Activated CD8-positive, alpha-beta memory T cell treated with anti-CD3 and anti-CD28 coated beads for 24 hours (primary cell): ENCODE measurements around the gene SHROOM2.
"Not testable (repeated sequence)": the region's sequence is repeated elsewhere in the genome, so short reads cannot be mapped to it uniquely, and the experiment has no call there.

Experiments
- DNase-seq: peaks from one replicate; pipeline ENCODE4 v3.0.0-alpha.2; 2020

SHROOM2 gene

DNA sequence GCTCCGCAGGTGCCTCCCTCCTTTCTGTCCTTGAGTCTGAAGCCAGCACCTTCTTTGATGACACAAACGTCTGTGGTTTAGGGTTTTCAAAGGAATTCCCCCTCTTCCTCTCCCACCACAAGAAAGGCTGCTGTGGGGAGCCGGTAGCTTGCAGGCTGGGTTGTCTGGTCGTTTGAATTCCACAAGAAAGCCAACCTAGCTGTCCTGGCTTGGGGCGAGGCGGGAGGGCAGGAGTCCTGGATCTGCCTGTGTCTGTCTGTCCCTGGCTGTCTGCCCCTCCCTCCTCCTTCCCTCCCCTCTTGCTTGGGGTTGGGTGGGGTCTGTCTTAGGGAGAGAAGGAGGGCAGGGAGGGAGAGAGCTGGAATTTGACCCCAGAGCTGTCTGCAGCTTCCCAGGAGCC is 56.3 kb downstream of the SHROOM2 start:
- DNase-seq: no peak

DNA sequence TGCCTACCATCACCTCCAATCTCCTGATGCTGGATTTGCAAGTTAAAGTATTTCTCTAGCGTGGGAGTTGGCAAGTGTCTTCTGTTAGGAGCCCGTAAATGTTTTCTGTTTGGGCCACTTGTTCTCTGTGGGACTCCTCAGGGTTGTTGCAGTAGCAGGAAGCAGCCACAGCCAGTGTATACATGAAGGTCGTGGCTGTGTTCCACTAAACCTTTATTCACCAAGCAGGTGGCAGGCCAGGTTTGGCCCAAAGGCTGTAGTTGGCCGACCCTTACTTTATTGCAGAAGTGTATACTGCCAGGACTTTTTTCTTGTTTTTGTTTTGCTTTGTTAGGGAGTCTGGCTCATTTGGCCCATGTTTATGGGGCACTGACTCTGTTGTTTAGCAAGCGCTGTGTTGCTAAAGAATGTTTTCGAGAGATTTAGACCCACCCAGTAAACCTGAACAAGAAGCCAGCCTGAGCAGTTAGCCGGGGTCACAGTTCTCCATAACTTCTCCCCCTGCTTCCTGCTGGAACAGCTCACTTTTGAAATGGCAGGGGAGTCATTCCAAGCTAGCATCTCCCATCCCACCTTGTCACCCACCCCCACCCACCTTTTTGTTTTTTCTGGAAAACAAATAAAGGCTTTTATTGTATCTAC is 58.8 kb downstream of the SHROOM2 start:
- no peak for DNase-seq

DNA sequence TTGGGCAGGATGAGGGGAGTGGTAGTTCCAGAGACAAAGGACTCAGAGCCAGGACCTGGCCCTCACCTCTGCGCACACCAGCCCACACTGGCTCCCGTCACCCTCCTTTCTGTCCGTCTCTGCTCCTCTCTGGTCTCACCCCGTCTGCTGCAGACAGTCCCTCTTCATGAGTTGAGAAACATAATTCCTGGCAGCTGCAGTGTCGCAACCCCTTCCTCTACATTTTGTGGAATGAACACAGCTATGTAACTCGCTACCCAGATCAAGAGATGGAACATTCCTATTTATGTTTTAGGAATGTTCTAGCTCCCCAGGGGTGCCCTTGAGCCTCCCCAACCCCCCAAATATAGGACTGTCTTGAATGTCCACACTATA is 59.3 kb downstream of the SHROOM2 start:
- DNase-seq: no peak

DNA sequence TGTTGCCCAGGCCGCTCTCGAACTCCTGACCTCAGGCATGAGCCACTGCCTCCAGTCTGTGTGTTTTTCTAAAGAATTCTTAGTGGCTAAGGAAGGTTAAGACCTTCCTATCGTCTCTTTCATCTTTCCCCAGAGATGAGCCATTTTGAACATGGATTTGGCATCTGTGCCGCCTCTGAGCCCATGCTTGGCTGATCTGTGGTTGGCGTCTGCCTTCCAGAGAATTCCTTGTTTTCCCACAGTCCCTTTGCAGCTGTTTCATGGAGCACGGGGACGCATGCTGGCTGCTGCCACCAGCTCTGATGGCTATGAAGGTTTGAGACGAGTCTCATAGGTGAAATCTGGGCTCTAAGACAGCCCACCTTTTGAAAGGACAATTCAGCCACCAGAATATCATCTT is 60.4 kb downstream of the SHROOM2 start:
- DNase-seq: no peak

DNA sequence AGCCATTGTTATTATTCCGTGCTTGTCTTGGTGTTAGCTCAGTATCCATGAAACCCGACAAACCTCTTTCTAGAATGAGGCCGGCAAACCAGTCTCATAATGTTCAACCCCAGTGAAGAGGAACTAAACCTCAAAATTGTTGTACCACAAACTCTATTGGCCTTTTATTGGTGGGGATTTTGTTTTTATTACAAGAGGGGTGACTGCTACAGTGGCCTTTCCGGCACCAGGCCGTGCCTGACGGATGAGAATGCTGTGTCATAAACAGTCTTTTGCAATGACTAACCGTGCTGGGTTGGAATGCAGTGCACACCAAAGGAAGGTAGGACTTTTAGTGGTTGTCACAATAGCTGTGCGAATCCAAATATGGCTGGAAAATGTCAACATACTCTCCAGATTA is 60.8 kb downstream of the SHROOM2 start:
- DNase-seq: no peak

DNA sequence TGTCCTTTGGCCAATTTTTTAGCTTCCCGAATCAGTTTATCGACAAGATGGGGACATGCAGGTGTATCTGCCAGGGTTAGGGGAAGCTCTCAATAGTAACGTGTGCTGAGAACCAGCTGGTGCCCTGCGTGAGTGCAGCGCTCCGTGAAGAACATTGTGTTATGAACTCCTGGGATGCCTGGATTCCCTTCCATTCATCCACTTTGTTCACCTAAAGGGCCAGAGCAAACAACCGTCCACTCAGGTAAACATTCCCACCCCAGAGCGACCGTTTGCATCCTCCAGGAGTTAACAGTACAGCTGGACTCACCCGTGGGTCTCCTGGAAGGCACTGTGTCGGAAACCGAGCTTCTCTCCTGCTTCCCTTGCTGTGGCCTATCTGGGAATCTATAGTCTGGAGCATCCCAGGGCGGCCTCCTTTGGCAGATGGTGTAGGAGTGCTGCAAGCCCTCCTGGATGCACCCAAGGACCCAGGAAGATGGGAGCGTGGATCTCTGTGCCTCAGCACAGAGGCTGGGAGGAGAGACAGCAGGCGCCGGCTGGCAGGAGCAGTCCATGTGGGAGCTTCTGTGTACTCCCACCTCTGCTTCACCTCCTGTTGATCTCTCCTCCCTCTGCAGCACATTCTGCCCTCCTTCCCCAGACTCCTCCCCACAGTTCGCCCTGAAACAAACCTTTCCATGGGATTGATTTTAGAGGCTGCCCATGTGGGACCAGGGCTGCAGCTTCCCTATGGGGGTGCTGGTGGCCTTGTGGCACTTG is 62.7 kb downstream of the SHROOM2 start:
- no peak for DNase-seq

DNA sequence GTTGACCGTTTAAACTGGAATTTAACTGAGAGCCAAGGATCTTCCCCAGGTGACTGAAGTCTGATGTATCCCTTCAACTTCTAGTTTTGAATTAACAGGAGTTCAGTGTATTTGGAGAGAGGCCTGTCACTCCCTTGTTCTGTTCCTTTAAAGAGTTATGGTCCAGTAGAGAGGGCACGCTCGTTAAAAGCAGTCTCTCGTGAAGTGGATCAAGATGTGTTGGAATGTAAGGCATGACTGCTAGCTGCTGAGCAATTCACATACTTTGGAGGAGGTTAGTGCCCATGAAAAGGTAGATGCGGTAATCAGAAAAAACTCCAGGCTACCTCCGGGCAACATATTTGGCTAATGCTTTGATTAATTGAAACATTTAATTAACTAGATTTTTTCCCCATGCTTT is 65.7 kb downstream of the SHROOM2 start:
- DNase-seq: no peak

DNA sequence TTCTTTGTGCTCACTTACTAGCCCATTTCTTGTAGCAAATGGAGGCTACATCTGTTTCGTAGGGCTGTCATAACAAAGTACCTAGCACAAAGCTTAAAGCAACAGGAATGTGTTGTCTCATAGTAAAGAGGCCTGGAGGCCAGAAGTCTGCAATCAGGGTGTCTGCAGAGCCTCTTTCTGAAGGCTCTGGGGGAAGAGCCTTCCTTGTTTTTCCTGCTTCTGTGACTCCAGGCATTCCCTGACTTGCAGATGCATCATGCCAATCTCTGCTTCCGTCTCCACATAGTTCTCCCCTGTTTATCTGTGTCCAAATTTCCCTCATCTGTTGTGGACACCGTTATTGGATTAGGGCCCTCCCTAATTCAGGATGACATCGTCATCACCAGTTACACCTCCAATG is 67.1 kb downstream of the SHROOM2 start:
- DNase-seq: no peak

DNA sequence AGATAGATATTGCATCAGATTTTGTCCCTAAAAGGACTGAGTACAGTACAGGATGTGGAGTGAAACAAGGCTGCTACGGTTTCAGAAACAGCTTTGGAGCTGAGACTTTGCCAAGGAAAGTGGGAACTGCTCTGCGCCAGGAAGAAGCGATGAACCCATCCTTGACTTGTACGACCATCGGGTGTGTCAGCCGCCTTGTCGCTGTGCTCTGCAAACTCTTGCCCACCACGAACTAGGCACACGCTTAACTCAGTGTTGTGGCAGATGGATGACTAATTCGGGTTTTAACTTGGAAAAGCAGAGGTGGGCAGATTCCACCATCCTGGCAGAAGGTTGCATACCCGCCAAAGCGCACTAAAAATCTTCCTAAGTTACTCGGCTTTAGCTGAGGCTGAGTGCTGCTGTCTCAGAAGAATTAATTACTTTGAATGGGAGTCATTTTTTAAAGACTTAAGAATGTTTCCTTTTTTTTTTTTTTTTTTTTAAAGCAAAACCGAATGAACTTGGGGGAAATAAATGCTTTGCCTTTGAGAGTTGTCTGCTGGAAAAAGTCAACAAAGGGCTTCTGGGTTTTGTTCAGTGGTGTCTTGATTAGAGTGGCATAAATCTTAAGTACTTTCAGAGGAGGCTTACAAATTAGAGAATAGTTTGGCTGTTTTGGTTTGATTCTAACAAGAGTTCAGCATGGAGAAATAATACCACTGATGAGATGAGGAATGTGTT is 69.5 kb downstream of the SHROOM2 start:
- no peak for DNase-seq

DNA sequence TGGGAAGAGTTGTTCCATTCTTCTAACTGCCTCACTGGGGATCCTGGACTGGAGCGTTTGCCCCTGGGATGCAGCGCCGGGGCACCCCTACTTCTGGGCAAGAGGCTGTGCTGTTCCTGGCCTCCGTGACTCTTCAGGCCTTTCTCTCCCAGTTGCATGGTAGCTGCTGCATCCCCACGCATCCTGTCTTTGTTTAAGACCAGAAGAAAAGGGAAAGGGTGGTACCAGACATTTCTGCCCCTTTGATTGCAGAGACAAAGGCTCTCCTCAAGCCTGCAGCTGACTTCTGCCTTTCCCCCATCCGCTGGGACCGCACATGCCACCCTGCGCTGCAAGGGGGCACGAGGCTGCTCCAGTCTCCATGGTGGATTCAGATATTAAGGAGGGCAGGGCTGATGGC is 70.4 kb downstream of the SHROOM2 start:
- no peak for DNase-seq

DNA sequence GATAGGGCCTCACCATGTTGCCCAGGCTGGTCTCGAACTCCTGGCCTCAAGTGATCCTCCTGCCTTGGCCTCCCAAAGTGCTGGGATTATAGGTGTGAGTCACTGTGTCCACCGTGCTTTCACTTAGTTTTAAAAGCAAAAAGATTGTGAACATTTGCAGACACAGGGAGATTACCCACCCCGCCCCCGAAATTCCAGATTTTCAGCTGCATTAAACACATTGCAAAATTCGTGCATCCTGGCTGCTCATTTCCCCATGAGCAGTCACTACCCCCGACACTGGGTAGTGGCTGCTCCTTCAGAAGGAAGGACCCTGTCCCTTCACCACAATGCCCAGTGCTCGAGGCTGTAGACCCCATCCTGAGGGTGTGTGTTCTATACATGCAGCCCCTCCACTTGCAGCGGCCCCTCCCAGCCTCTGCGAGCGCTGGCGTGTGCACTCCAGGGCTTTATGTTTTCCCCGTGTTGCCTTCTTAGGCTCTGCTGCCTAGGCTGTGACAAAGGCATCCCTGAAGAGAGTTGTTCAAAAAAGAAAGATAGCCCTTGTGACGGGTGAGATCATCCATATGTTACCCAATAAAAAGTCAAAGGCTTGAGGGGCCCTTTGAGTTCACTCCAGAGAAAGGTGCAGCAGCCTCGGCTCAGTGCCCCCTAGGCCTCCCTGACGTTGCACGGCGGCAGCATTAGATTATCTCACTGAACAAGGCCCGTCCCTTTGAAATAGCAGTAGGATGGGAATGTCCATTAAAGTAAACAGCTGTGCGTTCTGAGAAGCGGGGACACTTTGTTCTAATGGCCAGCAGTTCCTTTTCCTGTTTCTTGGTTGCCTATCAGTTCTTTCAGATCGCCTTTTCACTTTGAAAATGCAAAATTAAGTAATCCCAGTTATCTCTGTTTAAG is 71.6 kb downstream of the SHROOM2 start:
- DNase-seq: no peak

DNA sequence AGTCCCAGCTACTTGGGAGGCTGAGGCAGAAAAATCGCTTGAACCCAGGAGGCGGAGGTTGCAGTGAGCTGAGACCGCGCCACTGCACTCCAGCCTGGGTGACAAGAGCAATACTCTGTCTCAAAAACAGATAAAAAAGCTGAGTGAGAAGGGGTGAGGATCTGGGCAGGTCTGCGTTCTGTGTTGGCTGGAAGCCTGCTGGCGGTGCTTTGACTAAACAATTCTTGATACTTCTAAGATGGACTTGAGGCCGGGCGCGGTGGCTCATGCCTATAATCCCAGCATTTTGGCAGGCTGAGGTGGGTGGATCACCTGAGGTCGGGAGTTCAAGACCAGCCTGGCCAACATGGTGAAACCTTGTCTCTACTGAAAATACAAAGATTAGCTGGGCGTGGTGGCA is 72.5 kb downstream of the SHROOM2 start:
- not testable (repeated sequence) for DNase-seq

DNA sequence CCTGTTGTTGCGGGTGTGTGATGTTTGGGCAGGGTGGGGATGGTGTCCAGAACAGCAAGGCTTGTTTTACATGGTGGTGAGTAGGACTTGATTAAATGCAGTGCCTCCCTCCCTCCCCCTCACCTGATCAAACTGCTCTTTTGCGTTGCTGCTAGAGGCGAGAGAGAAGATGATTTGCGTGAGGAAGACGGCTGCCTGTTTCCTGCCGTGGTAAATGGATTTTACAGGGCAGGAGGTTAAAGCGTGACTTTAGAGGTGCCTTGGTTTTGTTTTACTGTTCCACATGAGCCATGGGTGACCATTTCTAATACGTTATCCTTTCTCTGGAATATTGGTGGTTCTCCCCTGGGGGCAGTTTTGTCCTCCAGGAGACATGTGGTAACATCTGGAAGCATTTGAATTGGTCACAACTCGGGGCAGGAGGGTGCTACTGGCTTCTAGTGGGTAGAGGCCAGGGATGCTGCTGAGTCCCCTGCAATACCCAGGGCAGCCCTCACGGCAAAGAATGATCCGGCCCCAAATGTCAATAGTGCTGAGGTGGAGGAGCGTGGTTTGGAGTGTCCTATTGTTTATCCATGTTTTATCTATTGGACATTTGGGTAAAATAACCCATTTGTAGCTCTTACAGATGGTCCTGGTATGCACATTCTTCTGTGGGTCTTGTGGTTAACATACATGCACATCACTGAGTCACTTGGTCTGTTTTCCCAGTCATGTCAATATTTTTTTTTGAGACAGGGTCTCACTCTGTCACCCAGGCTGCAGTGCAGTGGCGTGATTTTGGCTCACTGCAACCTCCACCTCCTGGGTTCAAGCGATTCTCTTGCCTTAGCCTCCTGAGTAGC is 73.7 kb downstream of the SHROOM2 start:
- no peak for DNase-seq

DNA sequence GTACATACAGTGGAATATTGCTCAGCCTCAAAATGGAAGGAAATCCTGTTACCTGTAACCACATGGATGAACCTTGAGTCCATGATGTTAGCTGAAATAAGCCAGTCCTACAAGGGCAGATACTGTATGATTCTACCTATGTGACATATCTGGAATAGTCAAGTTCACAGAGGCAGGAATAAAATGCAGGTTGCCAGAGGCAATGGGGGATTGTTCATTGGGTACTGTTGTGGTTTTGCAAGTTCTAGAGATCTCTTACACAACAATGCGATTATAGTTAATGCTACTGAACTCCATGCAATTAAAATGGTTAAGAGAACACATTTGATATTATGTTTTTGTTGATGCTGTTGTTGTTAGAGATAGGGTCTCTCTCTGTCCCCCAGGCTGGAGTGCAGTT is 74.6 kb downstream of the SHROOM2 start:
- DNase-seq: no peak

DNA sequence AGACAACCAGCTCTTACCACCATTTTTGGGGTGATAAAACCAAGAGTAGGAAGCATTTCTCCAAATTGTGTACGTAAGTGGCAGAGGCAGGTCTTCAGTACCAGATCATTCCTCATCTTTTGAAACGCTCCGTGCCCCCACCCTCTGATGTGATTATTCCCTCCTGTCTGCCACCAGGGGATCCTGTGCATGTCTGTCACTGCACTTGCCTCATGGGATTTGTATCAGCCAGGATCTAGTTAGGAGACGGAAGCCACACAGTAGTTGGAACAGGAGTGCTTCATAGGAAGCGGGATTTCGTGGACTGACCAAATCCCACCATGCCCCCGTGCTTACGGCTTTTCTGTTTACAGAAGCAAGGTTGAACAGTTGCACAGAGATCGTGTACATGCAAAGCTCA is 75.5 kb downstream of the SHROOM2 start:
- no peak for DNase-seq

DNA sequence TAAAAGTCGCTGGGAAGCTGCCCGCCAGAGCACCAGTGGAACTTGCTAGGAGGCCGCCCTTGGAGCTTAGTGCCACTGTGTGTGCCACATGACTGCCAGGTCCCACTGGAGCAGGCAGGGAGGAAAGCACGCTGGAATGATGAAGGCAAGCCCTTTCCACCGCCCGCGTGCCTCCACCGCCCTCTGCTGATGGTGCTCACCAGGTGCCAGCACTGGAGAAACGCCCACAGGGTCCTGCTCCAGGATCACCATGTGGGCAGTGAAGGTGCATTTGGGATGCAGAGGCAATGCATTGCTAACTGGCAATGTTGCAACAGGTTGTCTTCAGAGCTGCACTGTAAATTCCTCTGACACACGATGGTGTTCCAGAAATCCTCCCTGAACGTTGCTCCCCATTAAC is 76.3 kb downstream of the SHROOM2 start:
- DNase-seq: no peak

DNA sequence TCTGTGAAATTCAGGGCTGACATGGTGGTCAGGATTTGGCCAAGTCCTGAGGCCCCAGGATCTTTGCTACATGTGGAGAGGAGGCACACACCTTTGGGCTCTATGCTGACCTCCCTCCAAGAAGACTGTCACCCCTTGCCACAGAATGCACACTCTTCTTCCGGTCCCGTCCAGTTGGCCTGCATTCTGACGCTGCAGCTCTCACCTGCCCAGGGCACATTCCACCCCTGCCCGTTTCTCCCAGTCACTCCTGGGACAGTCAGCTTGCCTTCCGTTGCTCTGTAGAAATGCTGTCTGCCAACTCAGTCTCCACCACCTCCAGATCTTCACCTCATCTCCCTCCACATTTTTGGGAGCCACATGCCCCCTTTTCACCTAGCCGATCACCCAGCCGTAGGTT is 76.7 kb downstream of the SHROOM2 start:
- no peak for DNase-seq

DNA sequence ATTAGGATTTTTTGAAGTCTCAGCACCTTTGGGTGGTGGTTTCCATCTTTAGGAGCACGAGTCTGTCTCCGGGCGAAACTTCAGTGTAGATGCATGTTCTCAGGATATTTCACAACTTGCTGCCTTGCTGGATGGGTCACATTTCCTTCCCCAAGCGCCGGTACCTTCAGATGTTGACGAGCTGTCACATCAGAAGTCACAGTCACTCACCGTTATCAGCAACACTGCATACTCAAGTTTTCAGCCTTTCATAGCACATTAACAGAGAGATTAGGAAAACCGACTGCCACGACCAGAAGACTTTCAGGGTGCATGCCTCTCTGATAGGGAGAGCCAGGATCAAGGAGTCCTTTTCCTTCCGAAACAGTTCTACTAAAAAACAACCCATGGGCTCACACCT is 77.8 kb downstream of the SHROOM2 start:
- no peak for DNase-seq

DNA sequence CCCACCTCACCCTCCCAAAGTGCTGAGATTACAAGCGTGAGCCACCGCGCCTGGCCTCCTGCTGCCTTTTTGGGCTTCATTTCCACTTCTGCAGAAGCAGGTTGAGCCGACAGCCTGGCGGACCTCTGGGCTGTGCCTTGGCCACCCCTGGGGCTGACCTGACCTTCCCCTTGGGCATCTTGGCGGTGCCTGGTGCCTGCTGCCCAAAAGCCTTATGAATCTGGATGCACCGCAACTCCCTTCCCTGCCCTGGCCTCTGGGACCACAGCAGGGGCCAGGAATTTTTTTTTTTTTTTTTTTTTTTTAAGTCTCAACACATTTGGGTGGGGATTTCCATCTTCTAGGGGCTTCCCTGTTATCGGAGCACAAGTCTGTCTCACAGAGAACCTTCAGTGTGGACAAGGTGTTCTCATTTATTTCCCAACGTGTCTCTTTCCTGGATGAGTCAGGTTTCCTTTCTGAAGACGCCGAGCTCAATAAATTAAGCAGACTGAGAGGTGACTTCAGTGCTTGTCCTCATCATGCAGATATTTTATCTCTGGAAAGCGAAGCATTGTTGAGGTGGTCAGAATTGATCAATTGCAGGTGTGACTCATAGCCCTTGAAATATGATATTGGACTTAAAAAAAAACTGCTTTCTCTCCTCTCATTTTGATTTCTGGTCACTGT is 79.7 kb downstream of the SHROOM2 start:
- no peak for DNase-seq

DNA sequence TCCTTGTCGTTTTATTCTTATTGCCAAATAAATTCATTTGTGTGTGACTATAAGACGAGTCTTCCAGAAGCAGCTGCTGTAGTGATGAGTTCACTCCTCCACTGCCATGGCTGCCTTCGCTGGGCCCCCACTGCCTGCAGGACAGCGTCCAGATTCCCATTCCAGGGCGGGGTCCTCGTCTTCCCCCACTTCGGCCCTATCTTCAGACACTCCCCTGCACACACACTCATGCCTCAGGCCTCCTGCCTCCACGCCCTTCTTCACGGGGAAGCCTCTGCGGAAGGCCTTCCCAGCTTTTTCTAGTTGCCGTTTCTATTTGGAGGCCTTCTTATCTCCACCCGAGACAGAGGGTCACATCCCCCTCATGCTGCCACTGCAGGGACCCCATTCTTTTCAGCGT is 80.4 kb downstream of the SHROOM2 start:
- DNase-seq: no peak

DNA sequence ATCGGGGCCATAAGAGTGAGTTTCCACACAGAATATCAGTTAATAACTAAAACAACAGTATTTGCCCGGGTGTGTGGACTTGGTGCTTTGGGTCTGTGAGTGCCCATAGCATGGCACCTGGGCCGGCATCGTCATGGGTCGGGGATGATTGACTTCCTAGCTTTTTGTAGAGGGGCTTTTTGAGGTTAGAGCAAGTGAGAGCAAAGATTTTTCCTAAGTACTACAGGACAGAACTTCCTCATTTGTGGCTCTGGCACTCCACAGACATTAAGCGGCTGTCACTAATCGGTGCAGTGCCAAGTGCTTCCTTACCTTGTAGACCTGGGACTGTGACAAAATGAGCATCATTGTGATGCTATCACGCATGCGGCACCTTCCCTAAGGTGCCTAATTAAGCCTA is 81.0 kb downstream of the SHROOM2 start:
- DNase-seq: no peak

DNA sequence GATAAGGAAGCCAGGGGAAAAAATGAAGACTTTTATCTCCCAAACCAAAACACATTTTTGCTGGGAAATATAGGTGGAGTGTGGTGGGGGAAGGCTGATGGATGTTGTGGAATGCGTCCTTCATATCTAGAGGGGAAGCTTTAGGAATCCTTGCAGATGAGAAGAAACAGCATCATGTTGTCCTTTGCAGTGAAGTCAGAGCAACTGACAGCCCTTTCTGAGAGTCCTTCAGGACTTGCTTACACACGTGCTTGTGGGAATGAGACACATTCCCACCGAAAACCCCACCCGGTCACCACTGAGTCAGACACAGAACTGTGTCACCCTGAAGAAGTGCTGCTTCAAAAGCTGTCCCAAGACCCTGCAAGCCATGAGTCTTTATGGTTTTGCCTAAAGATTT is 81.5 kb downstream of the SHROOM2 start:
- DNase-seq: no peak
